Cardiac fibroblast (primary cell): ENCODE data around the gene ZFR.
"Not testable (repeated sequence)": the region's sequence is repeated elsewhere in the genome, so short reads cannot be mapped to it uniquely, and the experiment has no call there.

Source experiments
- DNase-seq, 2 donors: peaks; one replicate each; pipeline versions ENCODE4 v3.0.0 to v3.0.0-alpha.2; 2010; ENCODE audit warnings: low read depth in 2 of 2
- H3K4me3 ChIP-seq, 2 donors: replicated peaks in 1 of 2; 1 replicate in 1 of 2; 2 replicates in 1 of 2; pipeline ENCODE4 v1.5.1; 2011; ENCODE audit warnings: low read depth in 2 of 2, low read length in 2 of 2, mild to moderate bottlenecking in 2 of 2, moderate library complexity in 1 of 2
- CTCF ChIP-seq: IDR thresholded peaks from one replicate; pipeline ENCODE4 v1.5.1; 2011; ENCODE audit warnings: low read depth, mild to moderate bottlenecking, low read length, inconsistent platforms

The ZFR gene

GRCh38 chr5:32462618-32463017 is 18.1 kb upstream of the ZFR start:
- no peak overlapping the region for H3K4me3 ChIP-seq
- peak in 1 of 2 donors; percentile 58 for DNase-seq
- no peak for TF ChIP-seq CTCF

GRCh38 chr5:32461441-32462120 is 17.0 kb upstream of the ZFR start:
- TF ChIP-seq CTCF: no peak
- no peak overlapping the region for H3K4me3 ChIP-seq
- DNase-seq: no peak

- DNase-seq: no peak
- no peak for TF ChIP-seq CTCF
Observed at GRCh38 chr5:32460702-32461101, 16.2 kb upstream of the ZFR start.

GRCh38 chr5:32458880-32459495 is 14.4 kb upstream of the ZFR start:
- H3K4me3 ChIP-seq: no peak overlapping the region
- no peak for TF ChIP-seq CTCF
- DNase-seq: no peak

More at GRCh38 chr5:32460702-32461101, 16.2 kb upstream of the ZFR start:
- H3K4me3 ChIP-seq: no peak overlapping the region

- no peak for TF ChIP-seq CTCF
- no peak for DNase-seq
- no peak overlapping the region for H3K4me3 ChIP-seq
Observed at GRCh38 chr5:32455311-32455710, 10.8 kb upstream of the ZFR start.

GRCh38 chr5:32454821-32455220 is 10.3 kb upstream of the ZFR start:
- H3K4me3 ChIP-seq: no peak overlapping the region
- DNase-seq: no peak
- TF ChIP-seq CTCF: no peak

- no peak overlapping the region for H3K4me3 ChIP-seq
- DNase-seq: no peak
- TF ChIP-seq CTCF: no peak
Observed at GRCh38 chr5:32453916-32454315, 9.4 kb upstream of the ZFR start.

- not testable (repeated sequence) for H3K4me3 ChIP-seq
- peak in 1 of 2 donors; percentile 14 for DNase-seq
Observed at GRCh38 chr5:32452316-32452715, 7.8 kb upstream of the ZFR start.
